HepG2 (cell line): ENCODE data around the gene SCGB2B2. TPM values are rescaled to one million over a fixed set of nuclear protein-coding genes. Genes with fewer than 3 reads are reported as not detected.

Experiments used
- CTCF ChIP-seq: sonication (generic); formaldehyde crosslinking; IDR thresholded peaks from 2 replicates; pipeline ENCODE4 v1.5.0; 2020; ENCODE audit warnings: mild to moderate bottlenecking, missing genetic modification reagents, moderate library complexity
- DR1 ChIP-seq: sonication (generic); formaldehyde crosslinking; IDR thresholded peaks from 2 replicates; pipeline ENCODE4 v1.8.0; 2021; ENCODE audit warnings: mild to moderate bottlenecking, missing genetic modification reagents, inconsistent platforms
- HIC2 ChIP-seq: sonication (generic); formaldehyde crosslinking; IDR thresholded peaks from 2 replicates; pipeline ENCODE4 v1.9.0; 2022; ENCODE audit warnings: low read depth, missing genetic modification reagents
- HIVEP1 ChIP-seq: sonication (generic); formaldehyde crosslinking; IDR thresholded peaks from 2 replicates; pipeline ENCODE4 v1.4.0; 2020; ENCODE audit warnings: mild to moderate bottlenecking, missing genetic modification reagents
- HMG20B ChIP-seq: conservative IDR thresholded peaks from 2 replicates; pipeline ENCODE4 v1.6.1; 2016; ENCODE audit warnings: missing genetic modification reagents, missing compliant biosample characterization
- HNF1B ChIP-seq: sonication (generic); formaldehyde crosslinking; IDR thresholded peaks from 2 replicates; pipeline ENCODE4 v1.5.1; 2020; ENCODE audit warnings: mild to moderate bottlenecking, moderate library complexity, missing genetic modification reagents
- PHB2 ChIP-seq: fragments of 450-650 bp; IDR thresholded peaks from 2 replicates; pipeline ENCODE4 v1.6.1; 2018; ENCODE audit not compliant: partially characterized antibody
- PLRG1 ChIP-seq: fragments of 450-650 bp; conservative IDR thresholded peaks from 2 replicates; pipeline ENCODE4 v1.6.1; 2016
- PPARG ChIP-seq: conservative IDR thresholded peaks from 2 replicates; pipeline ENCODE4 v1.6.1; 2016; ENCODE audit warnings: missing biosample characterization, missing genetic modification reagents
- SMC3 ChIP-seq: IDR thresholded peaks from 2 replicates; pipeline ENCODE4 v1.6.1; 2011; ENCODE audit warnings: low read length, improper control_type of control experiment
- STAG1 ChIP-seq: sonication (generic); formaldehyde crosslinking; IDR thresholded peaks from 2 replicates; pipeline ENCODE4 v1.4.0; 2020; ENCODE audit warnings: missing genetic modification reagents
- TSC22D2 ChIP-seq: sonication (generic); formaldehyde crosslinking; IDR thresholded peaks from 2 replicates; pipeline ENCODE4 v1.5.1; 2020; ENCODE audit warnings: missing genetic modification reagents, mild to moderate bottlenecking, borderline replicate concordance
- ZBTB8A ChIP-seq: sonication (generic); formaldehyde crosslinking; IDR thresholded peaks from 2 replicates; pipeline ENCODE4 v1.4.0; 2020; ENCODE audit warnings: mild to moderate bottlenecking, low read depth, missing genetic modification reagents, borderline replicate concordance
- ZFX ChIP-seq: sonication (generic); formaldehyde crosslinking; IDR thresholded peaks from 2 replicates; pipeline ENCODE4 v1.4.0; 2020; ENCODE audit warnings: mild to moderate bottlenecking, low read depth, missing genetic modification reagents, moderate library complexity
- ZNF816 ChIP-seq: sonication (generic); formaldehyde crosslinking; IDR thresholded peaks from 2 replicates; pipeline ENCODE4 v1.8.0; 2022; ENCODE audit warnings: missing genetic modification reagents, mild to moderate bottlenecking, borderline replicate concordance
- polyA plus RNA-seq, 8 experiments: library from polyadenylated mRNA; depleted of rRNA in 3 of 8; stranded (reverse) in 7 of 8; unstranded in 1 of 8; fragments of >200 nt; fragmentation: Illumina TruSeq in 4 of 8; extraction: Trizol in 4 of 8; gene quantifications; 2 replicates each; pipeline versions ENCODE4 v1.2.1 to v1.2.3, GENCODE V29; 2011 to 2016; ENCODE audit warnings: low read depth in 4 of 8, missing spikeins in 1 of 8, mixed read lengths in 1 of 8; ENCODE audit not compliant: insufficient read depth in 1 of 8
- total RNA-seq, 5 experiments: library from RNA; depleted of rRNA; stranded (reverse); fragments of >200 nt; fragmentation: Illumina TruSeq; extraction: Trizol; gene quantifications; 2 replicates each; pipeline ENCODE4 v1.2.3, GENCODE V29; 2016; ENCODE audit warnings: low read depth in 1 of 5
- TF ChIP-seq, protein P1 (sequence below): sonication (generic); formaldehyde crosslinking; IDR thresholded peaks from 2 replicates; pipeline ENCODE4 v1.8.0; 2022; ENCODE audit warnings: missing genetic modification reagents, mild to moderate bottlenecking, borderline replicate concordance
- TF ChIP-seq, protein P2 (sequence below): sonication (generic); formaldehyde crosslinking; IDR thresholded peaks from 2 replicates; pipeline ENCODE4 v1.5.0; 2020; ENCODE audit warnings: mild to moderate bottlenecking, missing genetic modification reagents

Gene SCGB2B2
- total and polyA plus RNA-seq, 2 of the 13 experiments (the other 11 are each of a cell fraction or from before 2014, with no cell fraction given) = 0.03 TPM; not detected in 1

- no peak for TF ChIP-seq ZFX
- TF ChIP-seq, protein P1, sequence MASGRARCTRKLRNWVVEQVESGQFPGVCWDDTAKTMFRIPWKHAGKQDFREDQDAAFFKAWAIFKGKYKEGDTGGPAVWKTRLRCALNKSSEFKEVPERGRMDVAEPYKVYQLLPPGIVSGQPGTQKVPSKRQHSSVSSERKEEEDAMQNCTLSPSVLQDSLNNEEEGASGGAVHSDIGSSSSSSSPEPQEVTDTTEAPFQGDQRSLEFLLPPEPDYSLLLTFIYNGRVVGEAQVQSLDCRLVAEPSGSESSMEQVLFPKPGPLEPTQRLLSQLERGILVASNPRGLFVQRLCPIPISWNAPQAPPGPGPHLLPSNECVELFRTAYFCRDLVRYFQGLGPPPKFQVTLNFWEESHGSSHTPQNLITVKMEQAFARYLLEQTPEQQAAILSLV = no peak
- peak; percentile 43 for TF ChIP-seq STAG1 (CRISPR knock-in tag)
- peak; percentile 57 for TF ChIP-seq CTCF (CRISPR knock-in tag)
- TF ChIP-seq PHB2 = no peak
- no peak for TF ChIP-seq ZBTB8A (CRISPR knock-in tag)
- TF ChIP-seq SMC3 = peak; percentile 9; the same call in 1 of the 2 replicates
- no peak for TF ChIP-seq HMG20B (CRISPR knock-in tag)
- TF ChIP-seq PLRG1 = no peak
- TF ChIP-seq DR1 = no peak
- TF ChIP-seq, protein P2, sequence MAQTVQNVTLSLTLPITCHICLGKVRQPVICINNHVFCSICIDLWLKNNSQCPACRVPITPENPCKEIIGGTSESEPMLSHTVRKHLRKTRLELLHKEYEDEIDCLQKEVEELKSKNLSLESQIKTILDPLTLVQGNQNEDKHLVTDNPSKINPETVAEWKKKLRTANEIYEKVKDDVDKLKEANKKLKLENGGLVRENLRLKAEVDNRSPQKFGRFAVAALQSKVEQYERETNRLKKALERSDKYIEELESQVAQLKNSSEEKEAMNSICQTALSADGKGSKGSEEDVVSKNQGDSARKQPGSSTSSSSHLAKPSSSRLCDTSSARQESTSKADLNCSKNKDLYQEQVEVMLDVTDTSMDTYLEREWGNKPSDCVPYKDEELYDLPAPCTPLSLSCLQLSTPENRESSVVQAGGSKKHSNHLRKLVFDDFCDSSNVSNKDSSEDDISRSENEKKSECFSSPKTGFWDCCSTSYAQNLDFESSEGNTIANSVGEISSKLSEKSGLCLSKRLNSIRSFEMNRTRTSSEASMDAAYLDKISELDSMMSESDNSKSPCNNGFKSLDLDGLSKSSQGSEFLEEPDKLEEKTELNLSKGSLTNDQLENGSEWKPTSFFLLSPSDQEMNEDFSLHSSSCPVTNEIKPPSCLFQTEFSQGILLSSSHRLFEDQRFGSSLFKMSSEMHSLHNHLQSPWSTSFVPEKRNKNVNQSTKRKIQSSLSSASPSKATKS (CRISPR knock-in tag) = no peak
- TF ChIP-seq ZNF816 = no peak
- no peak for TF ChIP-seq PPARG
- no peak for TF ChIP-seq TSC22D2
- no peak for TF ChIP-seq HIC2
- TF ChIP-seq HNF1B (CRISPR knock-in tag) = no peak
- no peak for TF ChIP-seq HIVEP1 (CRISPR knock-in tag)
Measured at GRCh38 chr19:34681478-34681877, 4.5 kb upstream of the SCGB2B2 start (continued).
